Stimulated activated CD4-positive, alpha-beta T cell treated with anti-CD3 and anti-CD28 coated beads, Interleukin-1b, Interleukin-23, amount 100 ng/mL, for 1 hour (primary cell): ENCODE measurements around the gene RADIL.
A peak's percentile ranks its signal among the peaks of the same experiment; 100 is the strongest.

ENCODE experiments used
- DNase-seq, 2 donors: peaks; one replicate each; pipeline ENCODE4 v3.0.0-alpha.2; 2020; ENCODE audit warnings: low read depth in 2 of 2

Gene RADIL

DNA sequence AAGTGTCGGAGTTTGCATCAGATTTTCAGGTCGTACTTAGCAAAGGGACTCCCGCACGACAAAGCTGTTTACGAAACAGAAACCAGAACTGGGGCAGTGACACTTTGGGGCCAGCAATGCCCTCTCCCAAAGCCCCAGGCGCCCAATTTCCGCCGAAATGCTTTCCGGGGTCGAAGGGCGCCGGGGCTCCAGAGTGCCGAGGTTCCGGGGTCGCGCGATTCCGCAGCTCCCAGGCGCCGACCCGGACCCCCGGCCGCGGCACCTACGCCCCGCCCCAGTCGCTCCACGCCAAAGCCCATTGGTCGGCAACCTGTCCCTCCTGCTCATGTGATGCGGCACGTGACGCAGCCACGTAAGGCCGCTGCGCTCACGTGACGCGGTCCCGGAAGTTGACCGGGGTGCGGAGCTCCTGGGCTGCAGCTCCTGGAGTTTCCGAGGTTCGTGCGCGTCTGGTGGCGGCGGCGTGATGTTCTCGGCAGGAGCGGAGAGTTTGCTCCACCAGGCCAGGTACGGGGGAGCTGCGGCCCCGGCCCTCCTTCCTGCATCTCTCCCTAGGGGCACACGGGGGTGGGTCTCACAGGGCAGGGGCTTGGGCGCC is 108.2 kb downstream of the RADIL start, which contains the start of gene AP5Z1:
Gene AP5Z1 (plus strand): TSS at position 374 of the 598 bp plus-strand sequence. CDS start 93 bp downstream, at position 467.
- peak; percentile 81 to 87 for DNase-seq

- no peak for DNase-seq
Observed at GRCh38 chr7:4774658-4775249, 108.8 kb downstream of the RADIL start.

GRCh38 chr7:4774007-4774406 is 109.5 kb downstream of the RADIL start:
- no peak for DNase-seq

GRCh38 chr7:4772306-4772705 is 111.2 kb downstream of the RADIL start:
- DNase-seq = no peak

DNA sequence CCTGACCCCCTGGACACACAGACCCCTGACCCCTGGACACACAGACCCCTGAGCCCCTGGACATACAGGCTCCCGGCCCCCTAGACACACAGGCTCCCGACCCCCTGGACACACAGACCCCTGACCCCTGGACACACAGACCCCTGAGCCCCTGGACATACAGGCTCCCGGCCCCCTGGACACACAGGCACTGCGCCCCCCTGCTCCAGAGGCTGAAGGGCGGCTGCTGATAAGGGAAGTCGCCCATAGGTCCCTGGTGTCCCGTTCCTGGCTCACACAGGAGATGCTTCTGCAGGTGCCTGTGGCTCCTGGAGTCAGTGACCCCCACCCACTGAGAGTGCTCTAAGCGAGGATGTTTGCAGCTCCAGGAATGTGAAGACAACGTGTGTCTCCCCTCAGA is 111.8 kb downstream of the RADIL start:
- DNase-seq = no peak

DNA sequence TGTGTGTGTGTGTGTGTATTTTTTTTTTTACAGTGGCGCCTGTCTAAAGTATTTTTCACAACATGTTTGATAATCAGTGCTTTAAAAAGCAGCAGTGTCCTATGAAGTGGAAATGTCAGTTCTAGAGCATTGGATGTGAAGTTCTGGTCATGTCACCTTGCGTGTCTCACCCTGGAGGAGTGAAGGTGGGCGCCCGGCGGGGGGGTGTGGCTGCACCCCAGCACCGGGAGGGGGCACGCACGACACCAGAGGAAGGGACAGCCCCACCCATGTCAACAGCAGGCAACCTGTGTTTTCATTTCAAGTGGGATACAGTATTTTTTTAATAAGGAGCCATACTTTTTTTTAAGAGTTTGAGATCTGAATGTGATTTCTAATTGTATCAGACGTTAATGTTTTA is 112.6 kb downstream of the RADIL start:
- no peak for DNase-seq

GRCh38 chr7:4769761-4770160 is 113.8 kb downstream of the RADIL start:
- no peak for DNase-seq

DNA sequence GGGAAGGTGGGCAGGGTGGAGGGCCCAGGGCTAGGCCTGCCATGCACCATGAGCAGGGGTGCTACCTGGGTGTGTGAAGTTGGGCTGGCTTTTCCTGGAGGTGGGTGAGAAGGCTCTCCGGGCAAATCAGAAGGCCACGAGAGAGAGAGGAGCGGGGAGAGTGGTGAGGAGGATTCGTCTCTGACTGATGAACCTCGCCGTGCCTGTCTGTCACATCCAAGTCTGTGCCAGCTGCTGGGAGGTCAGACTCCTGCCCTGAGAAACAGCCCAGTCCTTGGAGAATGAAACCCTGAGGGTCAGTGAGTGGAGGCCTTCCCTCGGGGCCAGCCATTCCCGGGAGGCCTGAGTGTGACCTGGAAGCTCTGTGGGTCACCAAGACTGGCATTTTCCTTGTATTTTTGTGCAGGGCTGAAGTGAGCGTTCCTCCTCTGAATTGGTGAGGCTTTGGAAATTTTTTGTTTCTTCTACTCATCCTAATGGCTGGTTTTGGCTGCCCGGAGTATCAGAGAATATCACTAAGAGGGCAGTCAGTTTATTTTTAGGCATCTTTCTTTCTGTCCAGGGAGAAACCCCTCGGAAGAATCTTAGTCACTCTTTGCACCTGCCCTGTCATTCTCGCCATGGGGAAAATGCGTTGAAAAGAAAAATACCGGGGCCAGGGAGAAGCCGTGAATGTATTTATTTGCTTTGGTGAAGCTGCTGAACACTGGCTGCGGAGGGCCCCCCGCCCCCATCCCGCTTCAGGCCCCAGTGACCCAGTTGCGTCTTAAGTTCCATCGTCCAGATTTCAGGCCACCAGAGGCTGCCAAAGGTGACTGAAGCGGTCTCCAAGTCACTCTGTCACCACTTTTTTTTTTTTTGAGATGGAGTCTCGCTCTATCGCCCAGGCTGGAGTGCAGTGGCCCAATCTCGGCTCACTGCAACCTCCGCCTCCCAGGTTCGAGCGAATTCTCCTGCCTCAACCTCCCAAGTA is 114.6 kb downstream of the RADIL start:
- no peak for DNase-seq

DNA sequence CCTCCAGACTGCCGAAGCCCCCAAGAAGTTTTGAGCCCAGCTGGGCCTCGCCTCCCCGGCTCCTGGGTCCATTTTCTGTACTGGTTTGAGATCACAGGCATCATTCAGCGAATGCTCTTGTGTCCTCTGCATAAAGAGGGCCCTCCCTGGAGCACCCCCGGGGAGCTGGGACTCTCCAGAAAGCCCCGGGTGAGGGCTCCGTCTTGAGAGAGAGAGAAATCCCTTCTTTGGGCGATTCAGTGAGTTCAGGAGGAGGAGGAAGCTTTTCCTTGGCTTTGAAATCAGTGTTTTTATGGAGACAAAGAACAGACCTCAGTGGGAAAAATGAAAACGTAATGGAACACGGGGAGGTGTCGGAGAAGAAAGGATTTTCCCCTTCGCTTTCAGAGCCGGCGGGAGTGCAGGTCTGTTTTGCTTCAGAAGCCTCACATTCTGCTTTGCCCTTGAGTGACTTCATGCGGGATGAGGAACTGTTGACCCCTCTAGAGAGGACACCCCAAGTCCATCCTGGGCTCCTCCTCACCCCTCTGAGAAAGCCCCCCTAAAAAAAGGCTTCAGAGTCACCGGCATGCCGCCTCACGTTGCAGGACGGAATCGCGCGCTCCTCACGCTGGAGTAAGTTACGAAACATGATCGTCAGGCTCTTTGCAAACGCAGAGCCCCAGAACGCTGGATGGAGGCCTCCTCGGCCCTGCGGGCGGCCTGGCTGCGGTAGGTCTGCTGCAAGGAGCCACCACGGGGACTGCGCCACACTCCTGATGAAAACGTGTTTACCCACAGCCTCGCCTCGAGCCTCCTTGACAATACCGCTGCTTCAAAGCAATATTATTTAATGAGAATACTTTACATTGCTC is 116.6 kb downstream of the RADIL start:
- DNase-seq = no peak

DNA sequence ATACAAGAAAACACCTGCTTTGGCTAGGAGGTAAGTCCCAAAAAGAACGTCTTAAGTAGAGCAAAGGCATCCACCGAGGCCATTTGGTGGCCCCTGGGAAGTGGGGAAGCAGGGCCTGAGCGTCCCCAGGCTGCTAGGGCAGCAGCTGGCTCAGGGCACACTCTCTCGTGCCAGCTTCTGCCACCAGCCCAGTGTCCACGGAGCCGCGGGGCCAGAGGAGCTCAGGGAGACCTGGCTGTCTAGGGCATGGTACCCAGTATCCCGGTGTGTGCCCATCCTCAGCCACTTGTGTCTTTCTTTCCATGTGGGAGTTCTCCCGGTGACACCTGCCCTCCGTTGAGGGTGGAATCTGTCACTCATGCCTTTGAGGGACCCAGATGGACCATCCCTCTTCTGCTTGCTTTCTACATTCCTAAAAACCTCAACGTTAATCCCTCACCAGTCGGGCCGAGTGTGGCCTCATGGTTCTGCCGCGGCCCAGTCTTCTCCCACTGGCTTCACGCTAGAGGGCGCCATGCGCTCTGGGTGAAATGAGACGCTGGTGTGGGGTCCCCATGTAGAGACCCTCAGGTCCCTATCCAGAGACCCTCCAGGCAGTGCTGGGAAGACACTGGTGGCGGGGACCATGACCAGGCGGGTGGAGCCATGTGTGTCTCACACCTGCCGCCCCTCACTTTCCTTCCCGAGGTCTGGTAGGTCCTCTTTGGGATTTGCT is 117.6 kb downstream of the RADIL start:
- DNase-seq = no peak

- DNase-seq = no peak
Observed at GRCh38 chr7:4764402-4765007, 119.0 kb downstream of the RADIL start.

GRCh38 chr7:4763794-4764185 is 119.7 kb downstream of the RADIL start:
- DNase-seq = no peak

GRCh38 chr7:4763091-4763793 is 120.3 kb downstream of the RADIL start:
- DNase-seq = no peak

GRCh38 chr7:4762121-4763055 is 121.1 kb downstream of the RADIL start:
- no peak for DNase-seq

DNA sequence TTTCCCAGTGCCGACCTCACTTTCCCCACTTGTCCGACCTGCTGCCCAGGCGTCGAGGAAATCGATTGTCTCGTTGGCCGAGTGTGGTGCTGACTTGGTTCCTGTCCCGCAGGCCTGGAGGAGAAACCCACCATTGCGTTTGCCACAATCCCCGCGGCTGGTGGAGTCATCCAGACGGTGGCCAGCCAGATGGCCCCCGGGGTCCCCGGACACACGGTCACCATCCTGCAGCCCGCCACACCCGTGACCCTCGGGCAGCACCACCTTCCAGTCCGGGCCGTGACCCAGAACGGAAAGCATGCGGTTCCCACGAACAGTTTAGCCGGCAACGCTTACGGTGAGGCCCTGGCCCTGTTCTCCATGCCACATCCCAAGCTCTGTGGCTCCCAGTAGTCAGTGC is 122.6 kb downstream of the RADIL start:
- DNase-seq = no peak

DNA sequence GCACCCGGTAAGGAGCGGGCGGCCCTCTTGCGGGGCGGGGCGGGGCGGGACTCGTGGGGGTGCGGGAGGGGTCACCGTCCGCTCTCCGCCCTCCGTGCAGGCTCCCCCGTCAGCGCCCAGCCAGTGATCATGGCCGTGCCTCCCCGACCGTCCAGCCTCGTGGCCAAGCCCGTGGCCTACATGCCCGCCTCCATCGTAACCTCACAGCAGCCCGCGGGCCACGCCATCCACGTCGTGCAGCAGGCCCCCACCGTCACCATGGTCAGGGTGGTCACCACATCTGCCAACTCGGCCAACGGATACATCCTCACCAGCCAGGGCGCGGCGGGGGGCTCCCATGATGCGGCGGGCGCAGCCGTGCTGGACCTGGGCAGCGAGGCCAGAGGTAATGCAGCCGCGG is 124.3 kb downstream of the RADIL start:
- no peak for DNase-seq

- no peak for DNase-seq
Observed at GRCh38 chr7:4758791-4759190, 124.7 kb downstream of the RADIL start.

DNA sequence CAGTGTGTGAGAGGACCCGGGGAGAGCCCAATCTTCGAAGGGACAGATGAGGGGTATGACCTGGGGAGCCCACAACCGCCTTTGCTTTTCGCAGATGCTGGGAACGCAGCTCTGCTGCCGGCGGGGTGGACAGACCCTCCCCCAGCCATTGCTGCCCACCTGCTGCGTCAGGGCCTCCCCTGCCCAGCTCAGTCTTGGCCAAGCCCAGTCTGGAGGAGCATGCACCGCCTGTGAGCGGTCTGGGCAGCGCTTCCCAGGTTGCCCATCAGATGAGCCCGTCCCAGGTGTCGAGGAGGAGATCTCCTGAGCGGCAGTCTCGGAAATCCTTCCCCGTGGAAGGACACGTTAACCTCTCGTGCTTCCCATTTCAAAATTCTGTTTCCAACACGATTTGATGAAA is 125.4 kb downstream of the RADIL start:
- DNase-seq = no peak

DNA sequence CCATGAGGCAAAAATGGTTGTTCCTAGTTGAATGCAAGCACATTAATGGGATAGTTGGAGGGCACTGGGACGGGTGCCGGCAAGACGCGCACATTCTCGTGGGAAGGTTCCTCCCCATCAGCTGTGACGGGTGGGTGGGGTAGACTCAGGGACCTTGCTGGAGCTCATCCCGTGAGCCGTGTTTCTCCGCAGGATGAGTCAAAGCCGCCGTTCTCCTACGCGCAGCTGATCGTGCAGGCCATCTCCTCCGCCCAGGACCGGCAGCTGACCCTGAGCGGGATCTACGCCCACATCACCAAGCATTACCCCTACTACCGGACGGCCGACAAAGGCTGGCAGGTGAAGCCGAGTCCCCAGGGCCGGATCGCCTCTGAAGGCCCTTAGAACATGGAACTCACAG is 128.5 kb downstream of the RADIL start:
- DNase-seq = no peak
